ENCODE results near the gene ASB1. TPM values are rescaled to one million over a fixed set of nuclear protein-coding genes. Genes with fewer than 3 reads are reported as not detected.

ASB1 gene
- total and polyA plus RNA-seq, 2 of the 13 experiments (the other 11 are each of a cell fraction or from before 2014, with no cell fraction given) = 48.6 to 49.2 TPM

- TF ChIP-seq KDM1A (CRISPR knock-in tag; IDR thresholded peaks at IDR 0.05) = no peak
- TF ChIP-seq SOX5 (CRISPR knock-in tag; IDR thresholded peaks at IDR 0.05; ENCODE audit: borderline replicate concordance) = peak; percentile 84
- 0 out of 2 replicates have a peak, but pooled peaks have one; percentile 39 for TF ChIP-seq GMEB2 (CRISPR knock-in tag; IDR thresholded peaks at IDR 0.05; ENCODE audit: low read depth)
- no peak for TF ChIP-seq ZSCAN30 (CRISPR knock-in tag; IDR thresholded peaks at IDR 0.05)
- TF ChIP-seq ZFP90 (CRISPR knock-in tag; IDR thresholded peaks at IDR 0.05; ENCODE audit: borderline replicate concordance) = no peak
- TF ChIP-seq ZBTB49 (CRISPR knock-in tag; IDR thresholded peaks at IDR 0.05; ENCODE audit: borderline replicate concordance) = 0 out of 2 replicates have a peak, but pooled peaks have one; percentile 18
- TF ChIP-seq ZNF362 (CRISPR knock-in tag; IDR thresholded peaks at IDR 0.05; ENCODE audit: borderline replicate concordance) = 0 out of 2 replicates have a peak, but pooled peaks have one; percentile 19
- TF ChIP-seq SOX13 (IDR thresholded peaks at IDR 0.05) = no peak
- TF ChIP-seq SOX13 (CRISPR knock-in tag; conservative IDR thresholded peaks at IDR 0.05 in 1 of 2, IDR thresholded peaks at IDR 0.05 in 1 of 2) = peak in 1 of 2 experiments; percentile 80; a peak in 1 of 4 replicates
- no peak for TF ChIP-seq ZNF550 (CRISPR knock-in tag; IDR thresholded peaks at IDR 0.05; ENCODE audit: borderline replicate concordance)
- TF ChIP-seq NFATC3 (CRISPR knock-in tag; IDR thresholded peaks at IDR 0.05) = no peak
- peak; percentile 41 for TF ChIP-seq FOSL2 (CRISPR knock-in tag; IDR thresholded peaks at IDR 0.05)
- peak; percentile 14; the same call in 1 of the 2 replicates for TF ChIP-seq GABPB1 (CRISPR knock-in tag; IDR thresholded peaks at IDR 0.05)
- no peak for TF ChIP-seq ETS1 (CRISPR knock-in tag; IDR thresholded peaks at IDR 0.05)
- TF ChIP-seq FOXA1 (IDR thresholded peaks at IDR 0.05) = no peak
- TF ChIP-seq FOXA1 (CRISPR knock-in tag; IDR thresholded peaks at IDR 0.05) = peak; percentile 62
- TF ChIP-seq ZNF3 (CRISPR knock-in tag; IDR thresholded peaks at IDR 0.05) = no peak
- TF ChIP-seq ZHX1 (CRISPR knock-in tag; IDR thresholded peaks at IDR 0.05; ENCODE audit: low read depth) = peak; percentile 91; the same call in 1 of the 2 replicates
- 0 out of 2 replicates have a peak, but pooled peaks have one; percentile 15 for TF ChIP-seq ETV5 (CRISPR knock-in tag; IDR thresholded peaks at IDR 0.05; ENCODE audit: borderline replicate concordance)
These were observed 30.5 kb downstream of the ASB1 start (continued) for GRCh38 chr2:238456970-238457926.

Data from HepG2 (cell line).